Measurements from ENCODE around the gene BCL2A1. TPM values are rescaled to one million over a fixed set of nuclear protein-coding genes. Genes with fewer than 3 reads are reported as not detected.
"Not testable (repeated sequence)": the region's sequence is repeated elsewhere in the genome, so short reads cannot be mapped to it uniquely, and the experiment has no call there.

BCL2A1 gene
- total RNA-seq, 2 experiments from 2014 or later = 23.1 to 26.3 TPM

- H3K4me1 Mint-ChIP-seq (ENCODE audit: low read depth); H3K9me3 Mint-ChIP-seq (ENCODE audit: insufficient read depth); ATAC-seq; H3K36me3 Mint-ChIP-seq (ENCODE audit: low read depth); H3K4me3 Mint-ChIP-seq; H3K27ac Mint-ChIP-seq; DNase-seq; POLR2A ChIA-PET; CTCF ChIA-PET: not testable (repeated sequence)
- H3K27me3 Mint-ChIP-seq (ENCODE audit: low read depth) = peaks cover 11% of the 10 kb centered on the region
Measured at GRCh38 chr15:79935556-79936201, 35.3 kb downstream of the BCL2A1 start.

DNA sequence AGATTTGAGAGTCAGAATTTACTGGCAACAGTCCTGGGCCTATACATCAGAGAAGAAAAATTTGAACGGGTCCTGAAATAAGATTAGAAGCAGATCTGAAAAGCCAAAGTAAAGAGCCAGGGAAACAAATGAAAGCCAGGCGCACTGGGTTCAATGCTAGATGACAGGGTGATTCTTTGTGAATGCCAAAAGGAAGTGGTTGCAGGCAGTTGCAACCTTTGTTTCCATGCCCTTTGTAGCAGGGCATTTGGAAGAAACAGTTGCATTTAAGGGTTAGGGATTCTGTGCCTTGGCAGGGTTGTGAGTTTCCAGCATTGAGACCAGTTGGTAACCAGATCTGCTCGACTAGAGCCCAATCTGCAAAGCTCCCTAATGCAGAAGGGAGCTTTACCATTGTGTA, 37.8 kb downstream of the BCL2A1 start:
- ATAC-seq = no peak
- Mint-ChIP-seq H3K9me3 (ENCODE audit: insufficient read depth) (no peaks in the 10 kb centered on the region), H3K27ac (no peak overlapping the region), H3K4me3 (no peak overlapping the region), H3K27me3 (ENCODE audit: low read depth) (peaks cover 7% of the 10 kb centered on the region), H3K4me1 (ENCODE audit: low read depth) (peaks cover 7% of the 10 kb centered on the region), H3K36me3 (ENCODE audit: low read depth) (no peaks in the 10 kb centered on the region)
- no peak for DNase-seq
- POLR2A ChIA-PET = interaction anchor here (1.4 to 1.8 kb wide), 2 partner anchors 10 to 35 kb away, joined by 4 to 6 read pairs; no protein-coding TSS in a partner anchor
- CTCF ChIA-PET = interaction anchor here (0.9 kb wide), 1 partner anchor 80 kb away, joined by 3 read pairs; no protein-coding TSS in a partner anchor

- ATAC-seq (no peak), DNase-seq (no peak)
- H3K9me3 Mint-ChIP-seq (ENCODE audit: insufficient read depth) = no peaks in the 10 kb centered on the region
- ChIA-PET POLR2A (interaction anchor here (1.4 kb wide), 1 partner anchor 9 kb away, joined by 5 read pairs; no protein-coding TSS in a partner anchor), CTCF (no interaction called here)
- H3K27me3 Mint-ChIP-seq (ENCODE audit: low read depth) = peaks cover 7% of the 10 kb centered on the region
- H3K27ac Mint-ChIP-seq = no peak overlapping the region
- no peaks in the 10 kb centered on the region for H3K36me3 Mint-ChIP-seq (ENCODE audit: low read depth)
- H3K4me3 Mint-ChIP-seq = no peak overlapping the region
- peaks cover 7% of the 10 kb centered on the region for H3K4me1 Mint-ChIP-seq (ENCODE audit: low read depth)
Measured at GRCh38 chr15:79932447-79932846, 38.5 kb downstream of the BCL2A1 start.

- DNase-seq = no peak
- ChIA-PET POLR2A (no interaction called here), CTCF (interaction anchor here (1.0 kb wide), 1 partner anchor 8 kb away, joined by 3 read pairs; no protein-coding TSS in a partner anchor)
- Mint-ChIP-seq H3K9me3 (ENCODE audit: insufficient read depth) (peaks cover under 1% of the 10 kb centered on the region), H3K4me3 (no peak overlapping the region), H3K36me3 (ENCODE audit: low read depth) (peaks cover 7% of the 10 kb centered on the region), H3K27me3 (ENCODE audit: low read depth) (peaks cover 7% of the 10 kb centered on the region), H3K4me1 (ENCODE audit: low read depth) (peaks cover 7% of the 10 kb centered on the region), H3K27ac (no peak overlapping the region)
- ATAC-seq = no peak
Measured at GRCh38 chr15:79930516-79930915, 40.5 kb downstream of the BCL2A1 start.

DNA sequence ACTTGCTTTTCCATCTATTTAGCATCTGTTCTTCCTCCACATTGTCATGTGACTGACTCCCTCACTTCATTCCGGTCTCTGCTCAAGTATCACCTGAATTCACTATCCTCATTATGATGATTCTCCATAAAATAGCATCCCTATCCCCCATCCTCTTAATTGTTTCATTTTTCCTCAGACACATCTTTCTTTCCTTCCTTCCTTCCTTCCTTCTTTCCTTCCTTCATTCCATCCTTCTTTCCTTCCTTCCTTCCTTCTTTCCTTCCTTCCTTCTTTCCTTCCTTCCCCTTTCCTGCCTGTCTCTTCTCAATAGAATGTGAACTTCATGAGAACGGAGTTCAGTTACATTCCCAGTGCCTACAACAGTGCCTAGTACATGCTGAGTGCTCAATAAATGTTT, 41.6 kb downstream of the BCL2A1 start:
- ATAC-seq = no peak
- no peak overlapping the region for H3K27ac Mint-ChIP-seq
- CTCF ChIA-PET = no interaction called here
- peaks cover 11% of the 10 kb centered on the region for H3K4me1 Mint-ChIP-seq (ENCODE audit: low read depth)
- H3K9me3 Mint-ChIP-seq (ENCODE audit: insufficient read depth) = peaks cover 3% of the 10 kb centered on the region
- DNase-seq = no peak
- peaks cover 7% of the 10 kb centered on the region for H3K27me3 Mint-ChIP-seq (ENCODE audit: low read depth)
- H3K4me3 Mint-ChIP-seq = no peak overlapping the region
- peaks cover 12% of the 10 kb centered on the region for H3K36me3 Mint-ChIP-seq (ENCODE audit: low read depth)
- POLR2A ChIA-PET = no interaction called here

DNA sequence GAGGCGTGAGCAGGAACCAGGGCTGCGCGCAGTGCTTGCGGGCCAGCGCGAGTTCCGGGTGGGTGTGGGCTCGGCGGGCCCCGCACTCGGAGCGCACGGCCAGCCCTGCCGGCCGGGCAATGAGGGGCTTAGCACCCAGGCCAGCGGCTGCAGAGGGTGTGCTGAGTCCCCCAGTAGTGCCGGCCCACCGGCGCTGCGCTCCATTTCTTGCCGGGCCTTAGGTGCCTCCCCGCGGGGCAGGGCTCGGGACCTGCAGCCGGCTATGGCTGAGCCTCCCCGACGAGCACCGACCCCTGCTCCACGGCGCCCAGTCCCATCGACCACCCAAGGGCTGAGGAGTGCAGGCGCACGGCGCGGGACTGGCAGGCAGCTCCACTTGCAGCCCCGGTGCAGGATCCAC, 44.9 kb downstream of the BCL2A1 start:
- DNase-seq; H3K4me3 Mint-ChIP-seq; H3K27ac Mint-ChIP-seq; H3K27me3 Mint-ChIP-seq (ENCODE audit: low read depth); CTCF ChIA-PET; ATAC-seq; POLR2A ChIA-PET: not testable (repeated sequence)
- H3K9me3 Mint-ChIP-seq (ENCODE audit: insufficient read depth) = peaks cover 13% of the 10 kb centered on the region
- H3K36me3 Mint-ChIP-seq (ENCODE audit: low read depth) = peaks cover 35% of the 10 kb centered on the region
- H3K4me1 Mint-ChIP-seq (ENCODE audit: low read depth) = peaks cover 25% of the 10 kb centered on the region

DNA sequence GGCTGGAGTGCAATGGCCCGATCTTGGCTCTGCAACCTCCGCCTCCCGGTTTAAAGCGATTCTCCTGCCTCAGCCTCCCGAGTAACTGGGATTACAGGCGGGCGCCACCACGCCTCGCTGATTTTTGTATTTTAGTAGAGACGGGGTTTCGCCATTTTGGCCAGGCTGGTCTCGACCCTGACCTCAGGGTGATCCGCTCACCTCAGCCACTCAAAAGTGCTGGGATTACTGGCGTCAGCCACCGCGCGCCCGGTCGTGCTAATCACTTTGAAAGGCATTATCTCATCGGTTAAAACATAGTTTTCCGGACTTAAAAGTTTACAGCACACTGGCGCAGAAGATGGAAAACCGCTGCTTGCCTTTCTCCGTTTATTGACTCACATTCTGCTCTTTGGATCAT, 46.6 kb downstream of the BCL2A1 start:
- POLR2A ChIA-PET = no interaction called here
- Mint-ChIP-seq H3K27me3 (ENCODE audit: low read depth) (peaks cover 3% of the 10 kb centered on the region), H3K36me3 (ENCODE audit: low read depth) (peaks cover 51% of the 10 kb centered on the region), H3K4me1 (ENCODE audit: low read depth) (peaks cover 27% of the 10 kb centered on the region), H3K27ac (peak overlapping the region; percentile 60), H3K4me3 (peak overlapping the region; percentile 92), H3K9me3 (ENCODE audit: insufficient read depth) (peaks cover 20% of the 10 kb centered on the region)
- CTCF ChIA-PET = no interaction called here
- no peak for ATAC-seq
- no peak for DNase-seq

DNA sequence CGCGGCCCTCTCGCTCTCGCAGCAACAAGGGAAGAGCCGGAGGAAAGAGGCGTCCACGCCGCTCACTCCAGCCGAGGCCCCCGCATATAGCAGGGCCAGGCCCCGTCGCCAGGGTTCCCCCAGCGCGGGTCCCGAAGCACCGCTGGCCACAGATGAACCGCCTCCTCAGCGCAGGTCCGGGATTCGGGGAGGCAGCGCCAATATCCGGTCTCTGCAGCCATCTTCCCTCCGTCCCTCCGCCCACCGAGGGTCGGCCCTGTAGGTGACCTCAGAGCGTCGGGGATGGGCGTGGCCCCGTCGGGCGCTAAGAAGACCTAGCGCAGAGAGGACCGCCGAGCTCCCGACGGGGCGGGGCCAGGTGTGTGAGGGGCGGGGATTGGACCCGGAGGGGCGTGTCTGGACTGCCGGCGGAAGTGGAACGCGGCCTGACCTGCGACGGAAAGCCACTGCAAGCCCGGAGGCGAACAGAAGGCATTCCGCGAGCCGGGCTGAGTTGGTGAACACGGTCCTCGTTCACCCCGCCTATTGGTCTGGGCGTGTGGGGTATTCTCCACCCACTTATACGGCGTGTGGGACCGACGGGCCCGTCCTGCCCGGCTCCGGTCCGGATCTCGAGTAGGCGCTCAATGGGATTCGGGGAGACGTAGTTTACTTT, 47.4 kb downstream of the BCL2A1 start:
- peaks cover 29% of the 10 kb centered on the region for H3K4me1 Mint-ChIP-seq (ENCODE audit: low read depth)
- CTCF ChIA-PET = interaction anchor here (0.6 to 3.1 kb wide), 9 partner anchors 26 to 328 kb away, joined by 3 to 25 read pairs (median 7); partner anchors contain the start of genes BCL2A1 and MTHFS
- no peaks in the 10 kb centered on the region for H3K27me3 Mint-ChIP-seq (ENCODE audit: low read depth)
- peak overlapping the region; percentile 92 for H3K4me3 Mint-ChIP-seq
- H3K36me3 Mint-ChIP-seq (ENCODE audit: low read depth) = peaks cover 57% of the 10 kb centered on the region
- ATAC-seq (peak; percentile 95), DNase-seq (peak; percentile 98)
- POLR2A ChIA-PET = interaction anchor here (0.6 to 3.9 kb wide), 24 partner anchors 8 to 611 kb away, joined by 3 to 114 read pairs (median 6); partner anchors contain the start of genes BCL2A1, MTHFS and ZFAND6
- peaks cover 26% of the 10 kb centered on the region for H3K9me3 Mint-ChIP-seq (ENCODE audit: insufficient read depth)
- H3K27ac Mint-ChIP-seq = peak overlapping the region; percentile 97

DNA sequence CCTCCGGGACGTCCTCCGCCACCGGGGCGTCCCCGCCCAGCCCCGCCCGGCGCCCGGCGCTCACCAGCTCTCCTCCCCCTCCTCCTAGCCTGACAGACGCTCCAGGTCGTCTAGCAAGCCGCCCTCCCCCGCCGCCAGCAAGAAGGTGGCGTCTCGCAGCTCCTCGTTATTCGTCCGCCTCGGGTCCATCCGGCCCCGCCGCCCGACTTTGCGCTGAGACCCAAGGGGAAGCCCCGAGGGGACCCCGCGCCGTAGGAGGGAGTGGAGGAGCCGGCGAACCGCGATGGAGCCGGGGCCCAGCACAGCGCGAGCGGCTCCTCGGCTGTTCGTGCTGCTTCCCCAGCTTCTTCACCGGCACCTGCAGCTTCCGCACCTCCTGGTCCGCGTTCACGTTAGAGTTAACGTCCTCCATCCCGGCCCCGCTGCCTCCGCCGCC, 47.9 kb downstream of the BCL2A1 start:
- Mint-ChIP-seq H3K27ac (peak overlapping the region; percentile 97), H3K9me3 (ENCODE audit: insufficient read depth) (peaks cover 26% of the 10 kb centered on the region), H3K36me3 (ENCODE audit: low read depth) (peaks cover 61% of the 10 kb centered on the region), H3K27me3 (ENCODE audit: low read depth) (no peaks in the 10 kb centered on the region), H3K4me3 (peak overlapping the region; percentile 92), H3K4me1 (ENCODE audit: low read depth) (peaks cover 29% of the 10 kb centered on the region)
- CTCF ChIA-PET = interaction anchor here (0.7 to 3.1 kb wide), 11 partner anchors 8 to 327 kb away, joined by 3 to 25 read pairs (median 6); partner anchors contain the start of genes BCL2A1 and MTHFS
- DNase-seq (peak; percentile 78), ATAC-seq (peak; percentile 54)
- POLR2A ChIA-PET = interaction anchor here (0.6 to 3.9 kb wide), 30 partner anchors 9 to 610 kb away, joined by 3 to 114 read pairs (median 6); partner anchors contain the start of genes BCL2A1, MTHFS and ZFAND6

GRCh38 chr15:79922512-79923078, 48.4 kb downstream of the BCL2A1 start:
- DNase-seq (no peak), ATAC-seq (no peak)
- H3K36me3 Mint-ChIP-seq (ENCODE audit: low read depth) = peaks cover 66% of the 10 kb centered on the region
- CTCF ChIA-PET = interaction anchor here (0.7 to 3.1 kb wide), 11 partner anchors 8 to 70 kb away, joined by 3 to 25 read pairs (median 6); partner anchors contain the start of genes BCL2A1 and MTHFS
- POLR2A ChIA-PET = interaction anchor here (0.6 to 3.9 kb wide), 26 partner anchors 8 to 231 kb away, joined by 3 to 114 read pairs (median 6); partner anchors contain the start of genes BCL2A1, MTHFS and ZFAND6
- H3K27ac Mint-ChIP-seq = peak overlapping the region; percentile 97
- H3K9me3 Mint-ChIP-seq (ENCODE audit: insufficient read depth) = peaks cover 29% of the 10 kb centered on the region
- H3K4me3 Mint-ChIP-seq = peak overlapping the region; percentile 92
- H3K4me1 Mint-ChIP-seq (ENCODE audit: low read depth) = peaks cover 29% of the 10 kb centered on the region
- H3K27me3 Mint-ChIP-seq (ENCODE audit: low read depth) = no peaks in the 10 kb centered on the region

GRCh38 chr15:79919749-79920511, 51.1 kb downstream of the BCL2A1 start:
- Mint-ChIP-seq H3K4me1 (ENCODE audit: low read depth) (peaks cover 29% of the 10 kb centered on the region), H3K27me3 (ENCODE audit: low read depth) (no peaks in the 10 kb centered on the region), H3K9me3 (ENCODE audit: insufficient read depth) (peaks cover 50% of the 10 kb centered on the region), H3K36me3 (ENCODE audit: low read depth) (peaks cover 83% of the 10 kb centered on the region), H3K4me3 (no peak overlapping the region), H3K27ac (no peak overlapping the region)
- ChIA-PET CTCF (interaction anchor here (1.5 kb wide), 1 partner anchor 25 kb away, joined by 4 read pairs; no protein-coding TSS in a partner anchor), POLR2A (interaction anchor here (3.9 kb wide), 2 partner anchors 23 to 48 kb away, joined by 77 to 114 read pairs; partner anchors contain the start of gene MTHFS)
- DNase-seq (no peak), ATAC-seq (no peak)

All from activated CD8-positive, alpha-beta T cell treated with anti-CD3 and anti-CD28 coated beads, Interleukin-2, amount 10 ng/mL, durations not matched to agents 7 days and 5 days (primary cell).